ENCODE data around the gene IRF2. TPM values are rescaled to one million over a fixed set of nuclear protein-coding genes. Genes with fewer than 3 reads are reported as not detected.

Gene IRF2
- total and polyA plus RNA-seq, 2 donors (not counting 1 experiment from before 2014, with no cell fraction given): 67.8 to 68.2 TPM

DNA sequence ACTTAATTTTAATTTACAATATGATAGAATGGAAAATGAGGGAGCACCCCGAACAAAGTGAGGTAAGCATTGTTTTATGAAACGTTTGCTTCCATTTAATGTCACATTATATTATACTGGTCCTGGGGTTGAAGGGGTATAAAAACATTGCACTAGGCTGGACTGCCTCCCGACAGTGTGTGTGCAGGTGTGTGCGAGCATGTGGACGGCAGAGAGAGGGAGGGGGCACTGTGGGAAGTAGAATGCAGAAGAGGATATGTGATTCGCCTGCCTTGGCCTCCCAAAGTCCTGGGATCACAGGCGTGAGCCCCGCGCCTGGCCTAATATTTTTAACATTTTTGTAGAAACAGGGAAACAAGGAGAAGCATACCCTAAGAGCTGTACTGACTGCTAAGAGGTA, 36.0 kb downstream of the IRF2 start:
- Histone ChIP-seq H3K4me3 (ENCODE audit: control extremely low read depth in 1 of 5, extremely low read depth in 1 of 5, insufficient read depth in 1 of 5, low read depth in 2 of 5, low read length in 4 of 5) (no peak overlapping the region), H3K79me2 (ENCODE audit: control insufficient read depth, insufficient read depth, low read length) (peaks cover 98% of the 10 kb centered on the region), H2AFZ (ENCODE audit: insufficient read depth, low read depth, low read length, poor library complexity, severe bottlenecking) (no peak overlapping the region), H3K4me2 (replicated peaks; ENCODE audit: low read depth, low read length, poor library complexity, severe bottlenecking) (peak overlapping the region; percentile 53), H3K9ac (ENCODE audit: low read length) (peak overlapping the region; percentile 6), H3K4me1 (ENCODE audit: control insufficient read depth in 2 of 2, insufficient read depth in 2 of 2, low read length in 2 of 2) (peaks cover 39 to 41% of the 10 kb centered on the region in 2 donors), H3K9me3 (ENCODE audit: control extremely low read depth in 1 of 3, control insufficient read depth in 2 of 3, insufficient read depth in 1 of 3, low read length in 2 of 3) (no peaks in the 10 kb centered on the region), H3K36me3 (replicated peaks in 1 of 2; ENCODE audit: control extremely low read depth in 1 of 2, control insufficient read depth in 1 of 2, extremely low read depth in 1 of 2, insufficient read depth in 2 of 2, low read length in 1 of 2) (peaks cover 0 to 26% of the 10 kb centered on the region in 2 experiments), H4K20me1 (ENCODE audit: control insufficient read depth, insufficient read depth, low read length, poor library complexity, severe bottlenecking) (peaks cover 96% of the 10 kb centered on the region), H3K27ac (ENCODE audit: low read length in 2 of 2) (peak overlapping the region in 1 of 2 donors; percentile 6), H3K27me3 (replicated peaks in 1 of 4; ENCODE audit: control extremely low read depth in 1 of 4, control insufficient read depth in 3 of 4, insufficient read depth in 4 of 4, low read length in 3 of 4) (no peaks in the 10 kb centered on the region)
- CTCF ChIA-PET: interaction anchor here (0.6 to 1.5 kb wide), 10 partner anchors 9 to 657 kb away, joined by 3 to 10 read pairs (median 4); partner anchors contain the start of gene IRF2
- peaks cover 66% of the 10 kb centered on the region for H3K4me1 Mint-ChIP-seq
- no peak overlapping the region for H3K4me3 Mint-ChIP-seq
- no peaks in the 10 kb centered on the region for H3K9me3 Mint-ChIP-seq (ENCODE audit: insufficient read depth)
- WGBS (ENCODE audit: insufficient coverage): 45% methylated on average over 7 of the region's 9 CpGs
- peak overlapping the region; percentile 48 for H3K27ac Mint-ChIP-seq
- POLR2A ChIA-PET: interaction anchor here (0.5 to 1.0 kb wide), 3 partner anchors 11 to 933 kb away, joined by 3 read pairs; no protein-coding TSS in a partner anchor
- DNase-seq: no peak
- no peaks in the 10 kb centered on the region for H3K27me3 Mint-ChIP-seq
- no peak for TF ChIP-seq EZH2 (IDR thresholded peaks at IDR 0.05; ENCODE audit: borderline replicate concordance, insufficient read depth, low read depth, low read length, poor library complexity, severe bottlenecking)
- TF ChIP-seq, protein P1, sequence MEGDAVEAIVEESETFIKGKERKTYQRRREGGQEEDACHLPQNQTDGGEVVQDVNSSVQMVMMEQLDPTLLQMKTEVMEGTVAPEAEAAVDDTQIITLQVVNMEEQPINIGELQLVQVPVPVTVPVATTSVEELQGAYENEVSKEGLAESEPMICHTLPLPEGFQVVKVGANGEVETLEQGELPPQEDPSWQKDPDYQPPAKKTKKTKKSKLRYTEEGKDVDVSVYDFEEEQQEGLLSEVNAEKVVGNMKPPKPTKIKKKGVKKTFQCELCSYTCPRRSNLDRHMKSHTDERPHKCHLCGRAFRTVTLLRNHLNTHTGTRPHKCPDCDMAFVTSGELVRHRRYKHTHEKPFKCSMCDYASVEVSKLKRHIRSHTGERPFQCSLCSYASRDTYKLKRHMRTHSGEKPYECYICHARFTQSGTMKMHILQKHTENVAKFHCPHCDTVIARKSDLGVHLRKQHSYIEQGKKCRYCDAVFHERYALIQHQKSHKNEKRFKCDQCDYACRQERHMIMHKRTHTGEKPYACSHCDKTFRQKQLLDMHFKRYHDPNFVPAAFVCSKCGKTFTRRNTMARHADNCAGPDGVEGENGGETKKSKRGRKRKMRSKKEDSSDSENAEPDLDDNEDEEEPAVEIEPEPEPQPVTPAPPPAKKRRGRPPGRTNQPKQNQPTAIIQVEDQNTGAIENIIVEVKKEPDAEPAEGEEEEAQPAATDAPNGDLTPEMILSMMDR (IDR thresholded peaks at IDR 0.05): no peak
- ATAC-seq (ENCODE audit: low read depth): no peak
- intact Hi-C loops (cut with micrococcal nuclease): loop anchor here (2.0 kb wide), 1 partner anchor 18 kb away; no protein-coding TSS in a partner anchor

DNA sequence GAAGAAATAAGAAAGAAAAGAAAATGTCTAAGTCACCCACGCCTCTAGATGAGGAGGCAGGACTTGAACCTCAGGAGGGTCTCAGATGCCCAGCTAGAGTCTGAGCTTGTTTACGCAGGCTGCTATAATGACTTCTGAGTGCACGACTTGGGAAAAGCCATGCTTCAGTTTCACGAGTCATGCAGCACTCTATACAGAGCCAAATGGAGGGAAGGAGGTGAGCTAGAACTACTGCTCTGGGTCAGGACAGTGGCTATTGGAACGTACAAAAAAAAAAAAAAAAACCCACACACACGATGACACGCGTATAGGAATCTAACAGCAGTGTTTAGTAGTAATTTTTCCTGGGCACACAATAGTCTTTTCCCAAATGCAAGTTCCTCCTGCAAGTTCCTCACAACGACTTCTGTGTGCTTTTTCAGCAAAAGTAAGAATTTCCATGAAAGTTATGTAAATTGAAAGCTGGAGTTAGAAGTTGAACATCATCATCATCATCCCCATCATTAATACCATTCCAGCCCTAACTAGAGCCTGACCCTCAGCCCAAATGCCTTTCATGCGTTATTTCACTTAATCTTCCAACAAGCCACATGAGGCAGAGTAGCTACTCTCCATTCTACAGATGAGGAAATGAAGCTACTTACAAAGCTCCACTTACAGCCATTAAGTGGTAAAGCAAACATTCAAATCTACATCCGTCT, 36.6 kb downstream of the IRF2 start:
- Histone ChIP-seq H3K27me3 (replicated peaks in 1 of 4; ENCODE audit: control extremely low read depth in 1 of 4, control insufficient read depth in 3 of 4, insufficient read depth in 4 of 4, low read length in 3 of 4) (no peaks in the 10 kb centered on the region), H4K20me1 (ENCODE audit: control insufficient read depth, insufficient read depth, low read length, poor library complexity, severe bottlenecking) (peaks cover 97% of the 10 kb centered on the region), H3K27ac (ENCODE audit: low read length in 2 of 2) (peak overlapping the region; percentile 35 to 50), H3K9me3 (ENCODE audit: control extremely low read depth in 1 of 3, control insufficient read depth in 2 of 3, insufficient read depth in 1 of 3, low read length in 2 of 3) (no peaks in the 10 kb centered on the region), H3K9ac (ENCODE audit: low read length) (peak overlapping the region; percentile 6), H3K36me3 (replicated peaks in 1 of 2; ENCODE audit: control extremely low read depth in 1 of 2, control insufficient read depth in 1 of 2, extremely low read depth in 1 of 2, insufficient read depth in 2 of 2, low read length in 1 of 2) (peaks cover 0 to 23% of the 10 kb centered on the region in 2 experiments), H3K4me1 (ENCODE audit: control insufficient read depth in 2 of 2, insufficient read depth in 2 of 2, low read length in 2 of 2) (peaks cover 36 to 41% of the 10 kb centered on the region in 2 donors), H3K4me2 (replicated peaks; ENCODE audit: low read depth, low read length, poor library complexity, severe bottlenecking) (peak overlapping the region; percentile 53), H3K79me2 (ENCODE audit: control insufficient read depth, insufficient read depth, low read length) (peaks cover 99% of the 10 kb centered on the region), H2AFZ (ENCODE audit: insufficient read depth, low read depth, low read length, poor library complexity, severe bottlenecking) (no peak overlapping the region), H3K4me3 (ENCODE audit: control extremely low read depth in 1 of 5, extremely low read depth in 1 of 5, insufficient read depth in 1 of 5, low read depth in 2 of 5, low read length in 4 of 5) (no peak overlapping the region)
- ChIA-PET POLR2A (interaction anchor here (0.5 to 1.0 kb wide), 4 partner anchors 10 to 934 kb away, joined by 3 read pairs; no protein-coding TSS in a partner anchor), CTCF (interaction anchor here (0.6 to 2.3 kb wide), 14 partner anchors 10 to 658 kb away, joined by 3 to 10 read pairs (median 4); partner anchors contain the start of gene IRF2)
- TF ChIP-seq EZH2 (IDR thresholded peaks at IDR 0.05; ENCODE audit: borderline replicate concordance, insufficient read depth, low read depth, low read length, poor library complexity, severe bottlenecking): no peak
- TF ChIP-seq, protein P1 (IDR thresholded peaks at IDR 0.05): no peak
- Mint-ChIP-seq H3K27me3 (no peaks in the 10 kb centered on the region), H3K4me1 (peaks cover 67% of the 10 kb centered on the region), H3K9me3 (ENCODE audit: insufficient read depth) (no peaks in the 10 kb centered on the region), H3K4me3 (peak overlapping the region; percentile 66), H3K27ac (peak overlapping the region; percentile 78)
- peak; percentile 52 for DNase-seq
- ATAC-seq (ENCODE audit: low read depth): peak; percentile 61
- intact Hi-C loops (cut with micrococcal nuclease): loop anchor here (2.0 kb wide), 1 partner anchor 17 kb away; no protein-coding TSS in a partner anchor
- WGBS (ENCODE audit: insufficient coverage): 72% methylated on average over 3 of the region's 11 CpGs
